DND-41 (cell line): ENCODE data around the gene KRT34.

Experiments used
- ATAC-seq: fragments of 200-7000 bp; cut with Tn5 transposase; 3 replicates; pipeline ENCODE4 v1.9.1; 2021; ENCODE audit warnings: low read depth; ENCODE audit not compliant: insufficient read depth
- DNase-seq: peaks from one replicate; pipeline ENCODE4 v3.0.0-alpha.2; 2020
- H2AFZ ChIP-seq: 2 replicates; pipeline ENCODE4 v1.6.0; 2012; ENCODE audit warnings: low read depth, low read length
- H3K27ac ChIP-seq: 2 replicates; pipeline ENCODE4 v1.5.1; 2012; ENCODE audit warnings: low read length, inconsistent platforms
- H3K27me3 ChIP-seq: fragments of 200-600 bp; sonication (generic); 2 replicates; pipeline ENCODE4 v1.6.0; 2012; ENCODE audit warnings: low read length, mild to moderate bottlenecking, inconsistent platforms; ENCODE audit not compliant: insufficient read depth, poor library complexity
- H3K36me3 ChIP-seq: 2 replicates; pipeline ENCODE4 v1.5.1; 2012; ENCODE audit warnings: low read length, inconsistent platforms; ENCODE audit not compliant: insufficient read depth
- H3K4me1 ChIP-seq: 2 replicates; pipeline ENCODE4 v1.5.1; 2012; ENCODE audit warnings: mild to moderate bottlenecking, low read length; ENCODE audit not compliant: insufficient read depth
- H3K4me2 ChIP-seq: 2 replicates; pipeline ENCODE4 v1.6.0; 2012; ENCODE audit warnings: mild to moderate bottlenecking, moderate library complexity, low read length, inconsistent platforms; ENCODE audit not compliant: insufficient read depth
- H3K4me3 ChIP-seq, 2 experiments: fragments of 200-600 bp in 1 of 2; shearing (Covaris generic) in 1 of 2; 2 replicates each; pipeline ENCODE4 v1.5.1; 2012 to 2016; ENCODE audit warnings: inconsistent platforms in 2 of 2, low read length in 2 of 2, mild to moderate bottlenecking in 2 of 2, low read depth in 1 of 2, moderate library complexity in 1 of 2
- H3K79me2 ChIP-seq: 2 replicates; pipeline ENCODE4 v1.6.0; 2012; ENCODE audit warnings: low read length, inconsistent platforms; ENCODE audit not compliant: insufficient read depth
- H3K9ac ChIP-seq: 2 replicates; pipeline ENCODE4 v1.6.0; 2012; ENCODE audit warnings: low read depth, mild to moderate bottlenecking, inconsistent platforms, low read length, moderate library complexity
- H3K9me3 ChIP-seq: 2 replicates; pipeline ENCODE4 v1.5.1; 2012; ENCODE audit warnings: low read length, moderate library complexity, mild to moderate bottlenecking, inconsistent platforms; ENCODE audit not compliant: insufficient read depth, severe bottlenecking
- H4K20me1 ChIP-seq: 2 replicates; pipeline ENCODE4 v1.6.0; 2012; ENCODE audit warnings: low read length; ENCODE audit not compliant: insufficient read depth
- EZH2 ChIP-seq: IDR thresholded peaks from 3 replicates; pipeline ENCODE4 v1.6.1; 2012; ENCODE audit warnings: borderline replicate concordance, low read depth, mild to moderate bottlenecking, moderate library complexity, low read length, inconsistent platforms; ENCODE audit not compliant: severe bottlenecking
- TF ChIP-seq, protein P1 (sequence below): IDR thresholded peaks from 2 replicates; pipeline ENCODE4 v1.5.1; 2012; ENCODE audit warnings: borderline replicate concordance, low read length, moderate library complexity, mild to moderate bottlenecking; ENCODE audit not compliant: poor library complexity, severe bottlenecking; ENCODE audit errors: extremely low read depth

KRT34 gene

GRCh38 chr17:41333836-41334235 lies 48.3 kb downstream of the KRT34 start:
- no peak for TF ChIP-seq EZH2
- TF ChIP-seq, protein P1, sequence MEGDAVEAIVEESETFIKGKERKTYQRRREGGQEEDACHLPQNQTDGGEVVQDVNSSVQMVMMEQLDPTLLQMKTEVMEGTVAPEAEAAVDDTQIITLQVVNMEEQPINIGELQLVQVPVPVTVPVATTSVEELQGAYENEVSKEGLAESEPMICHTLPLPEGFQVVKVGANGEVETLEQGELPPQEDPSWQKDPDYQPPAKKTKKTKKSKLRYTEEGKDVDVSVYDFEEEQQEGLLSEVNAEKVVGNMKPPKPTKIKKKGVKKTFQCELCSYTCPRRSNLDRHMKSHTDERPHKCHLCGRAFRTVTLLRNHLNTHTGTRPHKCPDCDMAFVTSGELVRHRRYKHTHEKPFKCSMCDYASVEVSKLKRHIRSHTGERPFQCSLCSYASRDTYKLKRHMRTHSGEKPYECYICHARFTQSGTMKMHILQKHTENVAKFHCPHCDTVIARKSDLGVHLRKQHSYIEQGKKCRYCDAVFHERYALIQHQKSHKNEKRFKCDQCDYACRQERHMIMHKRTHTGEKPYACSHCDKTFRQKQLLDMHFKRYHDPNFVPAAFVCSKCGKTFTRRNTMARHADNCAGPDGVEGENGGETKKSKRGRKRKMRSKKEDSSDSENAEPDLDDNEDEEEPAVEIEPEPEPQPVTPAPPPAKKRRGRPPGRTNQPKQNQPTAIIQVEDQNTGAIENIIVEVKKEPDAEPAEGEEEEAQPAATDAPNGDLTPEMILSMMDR = no peak
- no peak for DNase-seq
- Histone ChIP-seq H3K4me2 (no peak overlapping the region), H3K79me2 (no peaks in the 10 kb centered on the region), H3K4me1 (no peaks in the 10 kb centered on the region), H3K4me3 (no peak overlapping the region), H2AFZ (no peak overlapping the region), H3K27ac (no peak overlapping the region), H3K36me3 (no peaks in the 10 kb centered on the region), H3K27me3 (peaks cover 6% of the 10 kb centered on the region), H3K9ac (no peak overlapping the region), H4K20me1 (no peaks in the 10 kb centered on the region), H3K9me3 (no peaks in the 10 kb centered on the region)
- ATAC-seq = no peak

DNA sequence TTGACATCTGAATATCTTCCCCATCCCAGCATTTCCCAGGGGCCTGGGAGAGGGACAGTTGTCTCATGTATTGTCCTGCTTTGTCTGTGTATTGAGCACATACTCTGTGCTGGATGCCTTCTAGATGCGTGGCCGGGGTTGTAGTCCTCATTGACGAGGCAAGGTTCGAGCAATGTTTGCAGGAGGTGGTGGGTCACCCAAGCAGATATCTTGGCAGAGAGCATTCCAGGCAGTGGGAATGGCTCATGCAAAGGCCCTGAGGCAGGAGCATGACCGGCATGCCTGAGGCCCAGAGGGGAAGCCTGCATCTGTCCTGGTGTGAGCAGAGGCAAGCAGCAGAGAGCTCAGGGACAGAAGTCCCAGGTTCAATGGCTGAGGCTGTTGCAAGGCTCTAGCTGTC lies 49.0 kb downstream of the KRT34 start:
- no peaks in the 10 kb centered on the region for H3K79me2 ChIP-seq
- TF ChIP-seq EZH2 = no peak
- TF ChIP-seq, protein P1 = no peak

DNA sequence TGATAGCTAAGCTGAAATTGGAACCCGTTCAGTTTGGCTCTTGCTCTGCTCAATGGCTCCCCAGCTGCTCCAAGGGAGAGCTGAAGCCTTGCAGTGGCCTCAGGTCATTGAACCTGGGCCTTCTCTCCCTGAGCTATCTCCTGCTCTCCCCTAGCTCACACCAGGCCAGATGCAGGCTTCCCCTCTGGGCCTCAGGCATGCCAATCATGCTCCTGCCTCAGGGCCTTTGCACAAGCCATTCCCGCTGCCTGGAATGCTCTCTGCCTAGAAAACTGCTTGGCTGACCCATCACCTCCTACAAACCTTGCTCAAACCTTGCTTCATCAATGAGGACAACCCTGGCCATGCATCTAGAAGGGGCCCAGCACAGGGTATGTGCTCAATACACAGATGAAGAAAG lies 49.9 kb downstream of the KRT34 start:
- H3K79me2 ChIP-seq = no peaks in the 10 kb centered on the region
- no peak overlapping the region for H3K4me3 ChIP-seq
- H3K9ac ChIP-seq = no peak overlapping the region
- DNase-seq (no peak), ATAC-seq (no peak)
- no peak overlapping the region for H3K4me2 ChIP-seq
- no peaks in the 10 kb centered on the region for H3K9me3 ChIP-seq
- peaks cover 6% of the 10 kb centered on the region for H3K27me3 ChIP-seq
- H3K36me3 ChIP-seq = no peaks in the 10 kb centered on the region
- no peak overlapping the region for H3K27ac ChIP-seq
- no peaks in the 10 kb centered on the region for H3K4me1 ChIP-seq
- no peak overlapping the region for H2AFZ ChIP-seq
- no peaks in the 10 kb centered on the region for H4K20me1 ChIP-seq
- TF ChIP-seq, protein P1 = no peak

More for the DNA sequence above, 49.0 kb downstream of the KRT34 start:
- Histone ChIP-seq H3K27me3 (peaks cover 6% of the 10 kb centered on the region), H3K9me3 (no peaks in the 10 kb centered on the region), H3K4me3 (no peak overlapping the region), H3K36me3 (no peaks in the 10 kb centered on the region), H3K27ac (no peak overlapping the region), H2AFZ (no peak overlapping the region), H3K4me1 (no peaks in the 10 kb centered on the region), H3K4me2 (no peak overlapping the region), H3K9ac (no peak overlapping the region), H4K20me1 (no peaks in the 10 kb centered on the region)
- DNase-seq = no peak
- no peak for ATAC-seq

DNA sequence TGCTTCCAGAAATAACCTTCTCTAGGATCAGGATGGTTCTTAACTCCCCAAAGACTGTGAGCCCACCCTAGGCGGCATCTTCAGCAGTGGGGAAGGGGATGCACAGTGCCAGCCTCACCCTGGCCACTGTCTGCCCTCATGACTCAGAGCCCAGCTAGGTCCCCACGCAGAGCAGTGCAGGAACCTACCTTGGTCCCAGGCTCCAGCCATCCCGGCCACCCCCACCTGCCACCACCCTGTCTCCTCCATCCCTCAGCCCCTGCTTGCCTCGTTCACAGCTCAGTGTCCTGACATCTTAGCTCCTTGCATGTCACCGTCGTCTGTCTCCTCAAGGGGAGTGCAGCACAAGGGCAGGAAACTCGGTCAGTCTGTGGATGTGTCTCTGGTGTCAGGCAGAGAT lies 50.5 kb downstream of the KRT34 start:
- no peak overlapping the region for H2AFZ ChIP-seq
- H3K27ac ChIP-seq = no peak overlapping the region
- H4K20me1 ChIP-seq = no peaks in the 10 kb centered on the region
- H3K4me2 ChIP-seq = no peak overlapping the region
- no peaks in the 10 kb centered on the region for H3K79me2 ChIP-seq
- no peak for TF ChIP-seq EZH2
- TF ChIP-seq, protein P1 = no peak
- no peaks in the 10 kb centered on the region for H3K9me3 ChIP-seq
- ATAC-seq (no peak), DNase-seq (no peak)
- no peaks in the 10 kb centered on the region for H3K36me3 ChIP-seq
- H3K9ac ChIP-seq = no peak overlapping the region
- peaks cover 6% of the 10 kb centered on the region for H3K27me3 ChIP-seq
- no peak overlapping the region for H3K4me3 ChIP-seq
- no peaks in the 10 kb centered on the region for H3K4me1 ChIP-seq
